GM12865 (cell line): Measurements from ENCODE around the gene RAB33A.

Experiments
- DNase-seq: peaks from one replicate; pipeline ENCODE4 v3.0.0; 2010; ENCODE audit warnings: low read depth
- H3K4me3 ChIP-seq: 2 replicates; pipeline ENCODE4 v1.5.1; 2011; ENCODE audit warnings: mild to moderate bottlenecking, low read depth, low read length, control low read depth
- CTCF ChIP-seq: IDR thresholded peaks from 2 replicates; pipeline ENCODE4 v1.5.1; 2011; ENCODE audit warnings: low read length, control low read depth, low read depth, inconsistent platforms; ENCODE audit not compliant: insufficient read depth; ENCODE audit errors: missing control alignments

RAB33A gene

GRCh38 chrX:130170752-130171445 is 863 bp upstream of the RAB33A start:
- no peak for TF ChIP-seq CTCF
- H3K4me3 ChIP-seq, result peak overlapping the region; percentile 68
- DNase-seq, result peak; percentile 80

GRCh38 chrX:130172127-130172845 is 524 bp downstream of the RAB33A start:
- H3K4me3 ChIP-seq, result peak overlapping the region; percentile 68
- no peak for DNase-seq
- TF ChIP-seq CTCF, result no peak

GRCh38 chrX:130173190-130173895 is 1.6 kb downstream of the RAB33A start:
- peak; percentile 80 for DNase-seq
- no peak for TF ChIP-seq CTCF

GRCh38 chrX:130174045-130174704 is 2.4 kb downstream of the RAB33A start:
- H3K4me3 ChIP-seq, result peak overlapping the region; percentile 68
- DNase-seq, result no peak
- TF ChIP-seq CTCF, result no peak

More at GRCh38 chrX:130173190-130173895, 1.6 kb downstream of the RAB33A start:
- peak overlapping the region; percentile 68 for H3K4me3 ChIP-seq

GRCh38 chrX:130174937-130175336 is 3.2 kb downstream of the RAB33A start:
- no peak for TF ChIP-seq CTCF
- DNase-seq, result no peak
- no peak overlapping the region for H3K4me3 ChIP-seq

GRCh38 chrX:130176354-130176776 is 4.6 kb downstream of the RAB33A start:
- H3K4me3 ChIP-seq, result no peak overlapping the region
- peak; percentile 71 for DNase-seq
- no peak for TF ChIP-seq CTCF
